ENCODE results near the gene PTPRN2. TPM values are rescaled to one million over a fixed set of nuclear protein-coding genes. Genes with fewer than 3 reads are reported as not detected.

Gene PTPRN2
- total RNA-seq, 4 donors from 2014 or later, result 2.0 to 9.5 (median 2.6) TPM

GRCh38 chr7:157679607-157680006, 908.0 kb downstream of the PTPRN2 start:
- no peak for DNase-seq (ENCODE audit: low spot score)
- TF ChIP-seq CTCF (IDR thresholded peaks at IDR 0.05), result no peak
- ATAC-seq (ENCODE audit: low FRiP score), result no peak

- ATAC-seq (ENCODE audit: low FRiP score) (no peak), DNase-seq (ENCODE audit: low spot score) (no peak)
- TF ChIP-seq CTCF (IDR thresholded peaks at IDR 0.05), result no peak
These were observed 909.1 kb downstream of the PTPRN2 start for GRCh38 chr7:157678501-157678900.

GRCh38 chr7:157676456-157677255, 911.0 kb downstream of the PTPRN2 start:
- TF ChIP-seq CTCF (IDR thresholded peaks at IDR 0.05), result no peak
- ATAC-seq (ENCODE audit: low FRiP score), result no peak
- DNase-seq (ENCODE audit: low spot score), result no peak

DNA sequence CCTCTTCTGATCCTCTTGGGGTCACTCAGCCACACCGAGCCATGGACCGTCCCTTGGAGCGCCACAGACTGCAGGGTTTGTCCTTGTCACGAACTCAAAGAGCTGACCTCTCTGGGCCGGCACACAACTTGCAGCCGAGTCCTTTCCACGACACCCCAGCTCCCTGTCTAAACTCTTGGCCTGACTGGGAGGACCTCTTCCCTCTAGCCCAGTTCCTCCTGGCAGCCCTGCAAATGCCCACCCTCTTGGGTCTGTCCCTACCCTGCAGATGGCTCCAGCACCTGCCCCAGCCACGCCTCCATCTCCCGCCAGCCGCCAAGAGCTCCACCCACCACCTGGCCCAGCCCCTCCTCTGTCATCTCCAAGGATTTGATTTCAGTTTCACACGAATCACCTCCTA, 911.6 kb downstream of the PTPRN2 start:
- TF ChIP-seq CTCF (IDR thresholded peaks at IDR 0.05), result no peak
- DNase-seq (ENCODE audit: low spot score) (no peak), ATAC-seq (ENCODE audit: low FRiP score) (no peak)

DNA sequence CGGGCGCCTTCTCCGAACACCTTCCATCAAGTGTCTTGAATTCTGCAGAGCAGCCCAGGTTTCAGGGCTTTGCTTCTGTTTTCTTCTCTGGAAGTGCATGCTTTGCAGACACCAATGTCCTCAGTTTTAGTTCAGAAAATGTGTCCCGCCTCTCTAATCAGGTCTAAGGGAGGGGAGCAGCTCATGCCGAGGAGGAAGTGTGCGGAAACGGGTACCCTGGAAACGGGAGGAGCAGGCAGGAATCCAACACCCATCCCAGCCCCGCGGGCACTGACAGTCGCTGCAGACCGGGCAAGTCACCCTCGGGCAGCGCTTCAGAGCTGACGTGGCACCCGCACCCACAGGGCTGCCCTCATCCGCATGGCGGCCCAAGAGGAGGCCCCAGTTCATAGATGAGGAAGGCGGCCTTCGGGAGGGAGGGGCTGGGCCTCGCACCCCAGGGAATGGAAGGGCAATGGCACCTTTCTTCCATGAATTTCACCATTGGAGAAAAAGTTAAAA, 912.1 kb downstream of the PTPRN2 start:
- no peak for TF ChIP-seq CTCF (IDR thresholded peaks at IDR 0.05)
- DNase-seq (ENCODE audit: low spot score), result no peak
- no peak for ATAC-seq (ENCODE audit: low FRiP score)

GRCh38 chr7:157674715-157675426, 912.8 kb downstream of the PTPRN2 start:
- no peak for TF ChIP-seq CTCF (IDR thresholded peaks at IDR 0.05)
- ATAC-seq (ENCODE audit: low FRiP score), result no peak
- DNase-seq (ENCODE audit: low spot score), result no peak

Data from omental fat pad (tissue), 4 donors.